ENCODE measurements around the gene CT45A10. TPM values are rescaled to one million over a fixed set of nuclear protein-coding genes. Genes with fewer than 3 reads are reported as not detected.

Gene CT45A10
- total RNA-seq, 3 donors from 2014 or later: not detected

Other genes with a start within 250 kb of the CT45A10 start
- gene CT45A1, start 179.8 kb downstream of the CT45A10 start, total RNA-seq: not detected
- not detected for gene CT45A3, start 125.3 kb downstream of the CT45A10 start, total RNA-seq
- gene CT45A5, start 107.9 kb downstream of the CT45A10 start, total RNA-seq: not detected
- not detected for gene CT45A6, start 90.7 kb downstream of the CT45A10 start, total RNA-seq
- not detected for gene CT45A2, start 73.4 kb downstream of the CT45A10 start, total RNA-seq
- not detected for gene CT45A7, start 56.2 kb downstream of the CT45A10 start, total RNA-seq
- not detected for gene CT45A8, start 38.9 kb downstream of the CT45A10 start, total RNA-seq
- gene CT45A9, start 21.6 kb downstream of the CT45A10 start, total RNA-seq: not detected
- not detected for gene SAGE1, start 272 bp upstream of the CT45A10 start, total RNA-seq
- 10 to 100 TPM; 23.3 to 33.2 (median 25.0) TPM for gene MMGT1, start 80.5 kb upstream of the CT45A10 start, total RNA-seq
- gene SLC9A6, start 92.0 kb upstream of the CT45A10 start, total RNA-seq: 10 to 100 TPM; 12.6 to 17.3 (median 13.1) TPM

All from mucosa of descending colon (tissue), 3 donors.